HG03558 (cell line): ENCODE results near the gene IRF2.

Experiments used
- ATAC-seq: cut with Tn5 transposase; IDR thresholded peaks from one replicate; pipeline ENCODE4 v1.9.1; 2021; ENCODE audit warnings: moderate number of reproducible peaks; ENCODE audit not compliant: unreplicated experiment; ENCODE audit errors: extremely low read depth

IRF2 gene

DNA sequence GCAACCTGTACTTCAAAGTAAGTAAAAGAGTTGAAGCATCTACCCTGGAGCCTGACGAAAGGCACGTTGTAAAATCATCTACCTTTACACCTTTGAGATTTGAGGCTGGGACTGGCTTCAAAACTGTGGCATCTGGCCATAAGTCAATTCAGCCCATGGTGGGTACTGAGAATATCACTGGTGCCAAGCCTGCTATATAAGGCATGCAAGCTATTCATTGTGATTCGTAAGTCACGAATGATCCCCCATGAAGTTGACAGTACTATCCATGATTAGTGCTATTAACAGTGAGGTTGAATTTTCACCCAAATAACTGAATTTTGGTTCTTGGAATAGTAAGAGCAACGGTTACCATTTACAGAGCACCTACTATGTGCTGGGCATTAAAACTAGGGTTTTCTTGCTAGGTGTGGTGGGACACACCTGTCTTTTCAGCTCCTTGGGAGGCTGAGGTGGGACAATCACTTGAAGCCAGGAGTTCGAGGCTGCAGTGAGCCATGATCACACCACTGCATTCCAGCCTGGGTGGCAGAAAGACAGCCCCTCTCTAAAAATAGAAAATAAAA, 39.8 kb downstream of the IRF2 start:
- no peak for ATAC-seq

DNA sequence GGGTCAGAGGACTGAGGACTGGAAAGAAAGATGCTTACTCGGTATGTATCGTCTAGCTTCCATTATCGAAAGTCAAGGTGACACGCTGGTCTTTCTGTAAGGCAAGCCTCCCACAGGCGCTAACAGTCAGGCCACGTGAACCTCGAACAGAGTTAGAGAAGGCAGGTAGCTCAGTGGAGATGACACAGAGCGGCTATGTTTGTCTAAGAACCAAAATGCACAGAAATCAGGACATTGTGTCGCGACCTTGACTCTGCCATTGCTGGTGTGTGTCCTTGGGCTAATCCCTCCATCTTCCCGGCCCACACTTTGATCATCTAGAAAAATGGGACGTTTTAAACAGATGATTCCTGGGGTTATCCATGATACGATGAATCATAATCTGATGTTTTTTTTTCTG, 40.3 kb downstream of the IRF2 start:
- ATAC-seq: no peak

DNA sequence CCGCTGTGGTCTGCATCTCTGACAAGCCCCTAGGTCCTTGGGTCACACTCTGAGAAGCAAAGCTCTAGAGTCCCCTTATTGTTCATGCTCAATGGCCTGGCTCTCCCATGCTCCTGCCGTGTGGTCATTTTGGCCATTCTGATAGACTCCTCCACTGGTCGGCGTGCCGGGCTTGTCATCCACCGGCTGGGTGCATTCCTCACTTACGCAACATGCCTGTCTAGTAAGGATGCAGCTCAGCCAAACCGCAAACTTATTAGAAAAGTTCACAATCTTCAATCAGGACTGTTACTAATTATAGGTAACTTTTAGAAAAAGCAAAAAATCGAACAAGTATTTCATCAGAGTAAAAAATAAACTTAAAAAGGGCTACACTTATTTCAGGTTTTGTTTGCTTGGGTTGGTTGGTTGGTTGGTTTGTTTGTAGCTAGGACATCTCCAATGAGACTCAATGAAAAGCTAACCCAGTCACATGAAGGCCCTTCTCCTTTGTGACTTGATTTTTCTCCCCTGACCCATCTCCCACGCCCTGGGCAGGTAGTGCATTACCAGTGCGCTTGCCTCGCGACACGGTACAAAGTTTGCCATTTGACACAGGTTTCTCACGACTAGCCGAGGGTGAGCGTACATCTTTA, 41.0 kb downstream of the IRF2 start:
- ATAC-seq: no peak

DNA sequence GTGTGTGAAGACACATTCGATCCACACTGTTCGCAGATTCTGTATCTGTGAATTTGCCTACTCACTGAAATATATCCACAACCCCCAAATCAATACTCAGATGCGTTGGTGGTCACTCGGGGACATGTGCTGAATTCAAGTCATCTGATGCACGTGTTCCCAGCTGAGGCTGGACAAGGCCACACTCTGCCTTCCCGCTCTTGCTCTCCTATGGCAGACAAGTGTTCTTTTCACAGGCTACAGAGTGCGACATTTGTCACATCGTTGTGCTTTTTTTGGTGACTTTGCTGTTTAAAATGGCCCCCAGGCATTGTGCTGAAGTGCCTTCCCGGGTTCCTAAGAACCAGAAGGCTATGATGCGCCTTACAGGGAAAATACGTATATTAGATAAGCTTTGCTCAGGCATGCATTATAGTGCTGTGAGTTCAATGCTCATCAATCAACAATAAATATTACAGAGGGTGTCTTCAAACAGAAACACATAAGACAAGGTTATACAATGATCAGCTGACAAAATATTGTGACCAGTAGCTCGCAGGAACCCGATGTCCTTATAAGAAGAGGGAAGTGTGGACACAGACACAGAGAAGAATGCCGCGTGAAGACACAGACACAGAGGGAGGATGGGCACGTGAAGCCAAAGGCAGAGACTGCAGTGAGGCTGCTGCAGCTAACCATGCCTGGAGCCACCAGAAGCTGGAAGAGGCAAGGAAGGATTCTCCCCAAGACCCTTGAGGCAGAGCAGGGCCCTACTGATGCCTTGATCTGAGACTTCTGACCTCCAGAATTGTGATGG, 42.0 kb downstream of the IRF2 start:
- no peak for ATAC-seq

DNA sequence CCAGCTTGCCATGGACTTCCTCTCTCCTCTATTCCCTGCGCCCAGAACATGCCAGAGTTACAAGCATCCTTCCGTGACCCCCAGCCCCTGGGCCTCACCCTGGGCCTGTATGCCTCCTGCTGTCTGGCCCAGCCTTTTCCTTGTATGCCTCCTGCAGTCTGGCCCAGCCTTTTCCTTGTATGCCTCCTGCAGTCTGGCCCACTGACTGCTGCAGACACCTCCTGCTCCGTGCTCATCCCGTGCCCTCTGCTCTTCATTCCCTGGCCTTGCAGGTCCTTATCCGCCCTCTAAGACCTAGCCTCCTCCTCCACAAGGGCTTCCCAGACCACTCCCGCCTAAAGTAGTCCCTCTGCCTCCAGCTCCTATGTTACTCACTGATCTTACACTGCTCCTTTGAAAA, 44.2 kb downstream of the IRF2 start:
- no peak for ATAC-seq

DNA sequence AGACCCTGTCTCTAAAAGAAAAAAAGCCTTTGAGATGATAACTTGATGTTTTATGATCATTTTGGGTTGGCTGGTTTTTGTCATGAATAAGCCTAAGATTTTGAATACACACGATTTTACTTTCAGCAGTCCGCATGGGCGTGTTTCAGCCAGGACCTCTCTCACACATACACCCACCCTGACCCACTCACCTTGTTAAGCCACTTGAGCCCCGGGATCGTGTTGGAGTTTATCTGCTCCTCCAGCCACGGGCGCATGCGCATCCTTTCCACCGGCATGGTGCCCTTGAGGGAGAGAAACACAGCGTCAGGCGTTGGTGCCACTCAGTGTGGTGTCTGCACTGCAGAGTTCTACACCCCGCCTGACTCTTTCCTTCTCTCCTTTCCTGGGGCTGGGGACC, 45.6 kb downstream of the IRF2 start:
- ATAC-seq: no peak

DNA sequence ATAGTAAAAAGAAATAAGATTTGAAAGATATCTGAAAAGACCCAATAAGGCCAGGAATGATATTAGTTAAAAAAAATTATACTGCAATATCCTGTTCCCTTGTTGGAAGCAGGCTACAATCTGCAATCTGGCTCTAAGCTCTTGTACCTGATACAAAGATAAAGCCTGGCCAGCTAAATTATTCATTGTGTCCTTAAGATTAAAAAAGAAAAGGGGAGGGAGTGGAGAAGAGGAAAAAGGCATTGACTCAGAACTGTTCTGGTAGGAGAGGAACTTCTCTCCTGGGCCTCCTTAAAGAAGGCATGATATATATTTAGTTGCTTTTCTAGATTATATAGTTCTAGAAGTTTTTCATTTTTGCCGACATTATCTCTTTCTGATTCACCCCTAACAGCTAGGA, 46.7 kb downstream of the IRF2 start:
- no peak for ATAC-seq

DNA sequence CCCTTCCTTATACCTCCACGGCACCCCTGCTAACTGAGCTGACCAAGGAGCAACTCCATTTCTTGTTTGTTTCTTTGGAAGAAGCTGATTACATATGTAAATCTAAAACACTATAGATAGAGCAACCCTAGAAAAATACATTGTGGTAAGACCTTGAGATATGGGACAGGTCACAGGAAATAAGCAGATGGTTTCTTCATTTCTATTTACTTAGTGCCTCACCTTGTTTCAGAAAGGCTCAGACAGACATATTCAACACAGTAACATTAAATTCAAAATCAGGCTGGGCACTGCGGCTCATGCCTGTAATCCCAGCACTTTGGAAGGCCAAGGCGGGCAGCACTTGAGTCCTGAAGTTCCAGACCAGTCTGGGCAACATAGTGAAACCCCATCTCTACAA, 47.3 kb downstream of the IRF2 start:
- ATAC-seq: no peak

DNA sequence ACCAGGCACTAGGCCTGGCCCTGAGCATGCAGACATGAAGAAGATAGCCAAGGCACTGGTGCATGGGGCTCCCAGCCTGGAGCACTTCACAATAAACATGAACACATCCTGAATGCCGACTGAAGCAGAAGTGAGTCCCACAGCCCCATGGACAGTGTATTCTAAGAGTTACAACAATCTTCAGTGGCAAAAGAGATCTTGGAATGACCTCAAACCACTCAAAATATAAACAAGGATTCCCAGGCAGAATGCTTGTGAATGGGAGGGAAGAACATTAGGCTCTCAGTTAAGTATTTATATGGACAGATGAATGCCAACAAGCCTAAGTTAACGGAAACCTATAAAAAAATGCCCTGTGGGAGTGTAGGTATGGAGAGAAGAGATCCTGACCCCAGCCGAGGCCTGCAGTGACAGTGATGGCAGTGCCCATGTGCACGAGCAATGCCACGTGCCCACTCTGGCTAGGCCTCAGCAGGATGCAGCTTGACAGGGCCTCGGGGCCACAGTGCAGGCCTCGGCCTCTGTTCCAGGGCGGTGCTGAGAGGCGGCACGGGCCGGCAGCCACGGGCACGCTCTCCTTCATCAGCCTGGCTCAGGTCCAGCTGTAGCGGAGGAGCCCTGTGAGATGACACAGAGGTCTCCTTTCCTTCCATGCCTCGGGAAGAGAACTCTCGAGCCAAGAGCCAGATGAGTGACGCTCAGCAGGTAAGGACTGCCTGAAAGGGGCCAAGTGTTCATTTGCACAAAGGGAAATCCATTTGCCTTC, 49.2 kb downstream of the IRF2 start:
- no peak for ATAC-seq

DNA sequence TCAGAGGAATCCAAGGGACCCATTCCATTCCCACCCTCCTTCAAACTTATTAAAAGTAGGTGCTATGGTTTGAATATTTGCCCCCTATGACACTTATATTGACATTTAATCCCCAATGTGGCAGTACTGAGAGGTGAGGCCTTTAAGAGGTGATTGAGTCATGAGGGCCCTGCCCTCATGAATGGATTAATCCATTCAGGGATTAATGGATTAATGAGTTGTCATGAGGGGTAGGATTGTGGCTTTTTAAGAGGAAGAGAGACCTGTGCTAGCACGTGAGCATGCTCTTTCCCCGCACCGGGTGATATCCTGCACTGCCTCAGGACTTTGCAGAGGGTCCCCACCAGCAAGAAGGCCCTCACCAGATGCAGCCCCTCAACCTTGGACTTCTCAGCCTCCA, 50.1 kb downstream of the IRF2 start:
- ATAC-seq: no peak

DNA sequence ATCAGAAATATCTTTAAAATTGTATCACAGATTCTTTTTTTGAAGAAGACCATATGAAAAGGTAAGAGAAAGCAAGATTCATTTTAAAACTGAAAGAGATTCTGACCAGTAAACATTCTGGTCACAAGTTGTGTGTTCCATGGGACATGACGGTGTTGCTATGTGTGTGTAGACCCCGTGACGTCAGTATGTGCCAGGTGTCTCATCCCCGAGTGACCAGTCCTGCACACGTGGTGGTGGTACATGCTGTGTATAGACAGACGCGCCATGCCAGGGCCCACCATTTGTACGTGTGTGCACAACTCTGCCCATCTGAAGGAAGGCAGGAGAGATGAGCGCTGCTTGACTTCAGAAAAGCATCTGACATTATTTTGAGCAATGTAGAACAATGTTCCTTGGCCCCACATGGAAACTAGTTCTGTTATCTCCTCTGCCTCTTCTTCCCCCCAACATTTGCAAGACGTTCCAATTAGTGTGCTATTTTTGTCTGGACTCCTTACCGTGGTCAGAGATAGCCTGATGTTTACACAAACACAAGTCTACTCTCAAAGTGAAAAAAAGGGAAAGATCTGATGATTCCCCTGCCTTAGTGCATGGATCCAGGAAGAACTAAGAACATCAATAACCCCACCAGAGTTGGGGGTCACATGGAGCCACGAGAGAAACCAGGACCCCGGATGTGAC, 51.2 kb downstream of the IRF2 start:
- ATAC-seq: no peak

DNA sequence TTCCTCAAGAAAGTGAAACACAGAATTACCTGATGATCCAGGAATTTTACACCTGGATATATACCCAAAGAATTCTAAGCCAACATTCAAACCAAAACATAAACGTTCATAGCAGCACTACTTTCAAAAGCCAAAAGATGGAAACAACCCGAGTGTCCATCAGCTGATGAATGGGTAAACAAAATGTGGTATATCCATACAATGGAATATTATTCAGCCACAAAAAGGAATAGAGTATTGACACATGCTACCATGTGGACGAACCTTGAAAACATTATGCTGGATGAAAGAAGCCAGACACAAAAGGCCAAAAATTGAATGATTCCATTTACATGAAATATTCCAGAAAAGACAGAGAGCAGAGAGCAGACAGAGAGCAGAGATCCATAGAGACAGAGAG, 52.0 kb downstream of the IRF2 start:
- ATAC-seq: no peak

DNA sequence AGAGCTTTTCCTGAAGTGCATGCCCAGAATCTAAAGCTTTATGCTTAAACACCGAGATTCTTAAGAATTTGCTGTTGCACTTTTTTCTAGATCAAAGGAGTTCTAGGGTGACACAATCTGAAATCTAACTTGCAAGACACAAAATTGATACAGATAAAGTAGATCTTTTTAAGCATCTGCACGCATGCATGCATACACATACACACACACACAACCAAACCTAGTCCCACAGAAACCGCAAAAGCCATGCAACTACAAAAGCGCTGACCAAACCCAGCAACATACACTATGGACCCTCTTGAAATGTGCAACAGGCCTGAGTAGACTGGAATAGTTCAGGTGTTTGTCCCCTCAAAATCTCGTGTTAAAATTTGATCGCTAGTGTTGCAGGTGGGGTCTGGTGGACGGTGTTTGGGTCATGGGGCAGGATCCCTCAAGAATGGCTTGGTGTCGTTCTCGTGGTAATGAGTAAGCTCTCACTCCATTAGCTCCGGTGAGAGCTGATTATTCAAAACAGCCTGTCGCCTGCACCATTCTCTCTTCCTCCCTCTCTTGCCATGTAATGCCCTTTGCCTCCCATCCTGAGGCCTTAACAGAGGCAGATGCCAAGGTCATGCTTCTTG, 52.7 kb downstream of the IRF2 start:
- ATAC-seq: no peak

DNA sequence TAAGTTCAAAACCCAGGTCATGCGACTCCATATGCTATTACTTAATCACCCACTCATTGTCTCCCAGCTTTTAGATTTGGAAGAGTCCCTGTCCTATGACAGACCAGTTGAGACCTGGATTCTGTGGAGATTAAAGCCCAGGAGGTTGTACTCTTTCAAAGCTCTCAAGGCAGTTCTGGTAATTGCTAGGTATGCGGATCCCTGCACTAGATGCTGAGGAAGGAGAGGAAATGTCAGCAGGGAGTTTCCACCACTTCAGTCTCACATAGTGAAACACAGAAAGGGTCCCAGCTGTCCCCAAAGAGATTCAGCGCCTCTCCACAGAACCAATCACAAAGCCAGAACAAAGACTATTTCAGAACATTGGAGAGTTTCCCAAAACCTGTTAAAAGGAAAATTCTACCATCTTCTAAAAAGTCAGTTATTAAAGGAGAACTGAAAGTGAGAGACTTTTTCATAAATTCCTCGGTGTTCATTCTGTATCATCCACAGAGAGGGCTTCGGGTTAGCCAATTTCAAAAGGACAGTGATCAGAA, 53.4 kb downstream of the IRF2 start:
- peak; percentile 28 for ATAC-seq

DNA sequence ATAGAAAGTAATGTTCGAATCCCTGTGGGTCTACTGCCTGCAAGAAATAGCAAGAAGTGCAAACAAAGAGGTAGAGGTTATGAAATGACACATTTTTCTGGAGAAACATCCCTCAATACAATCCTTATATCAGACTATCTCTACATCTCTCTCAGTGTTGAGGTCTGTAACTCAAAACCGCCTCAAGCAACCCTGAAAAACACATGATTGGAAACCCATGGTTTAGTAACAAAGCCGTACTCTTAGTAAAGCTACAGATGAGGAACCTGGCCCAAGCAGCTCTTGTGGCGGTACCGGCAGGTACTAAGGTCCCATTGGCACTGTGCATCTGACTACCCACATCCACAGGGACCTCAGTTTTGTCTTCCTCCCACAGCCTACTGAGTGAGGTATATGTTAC, 53.9 kb downstream of the IRF2 start:
- ATAC-seq: no peak

DNA sequence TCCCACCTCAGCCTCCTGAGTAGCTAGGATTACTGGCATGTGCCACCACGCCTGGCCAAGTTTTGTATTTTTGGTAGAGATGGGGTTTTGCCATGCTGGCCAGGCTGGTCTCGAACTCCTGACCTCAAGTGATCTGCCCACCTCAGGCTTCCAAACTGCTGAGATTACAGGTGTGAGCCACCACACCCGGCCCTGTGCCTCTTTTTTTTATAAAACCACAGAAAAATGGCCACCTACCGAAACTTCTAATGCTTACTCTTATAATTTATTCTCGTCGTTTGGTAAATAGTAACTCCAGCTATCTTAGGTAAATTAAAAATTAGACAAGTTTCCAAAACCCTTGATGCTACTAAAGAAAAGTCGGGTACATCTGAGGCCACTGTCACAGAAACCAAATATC, 54.4 kb downstream of the IRF2 start:
- no peak for ATAC-seq

DNA sequence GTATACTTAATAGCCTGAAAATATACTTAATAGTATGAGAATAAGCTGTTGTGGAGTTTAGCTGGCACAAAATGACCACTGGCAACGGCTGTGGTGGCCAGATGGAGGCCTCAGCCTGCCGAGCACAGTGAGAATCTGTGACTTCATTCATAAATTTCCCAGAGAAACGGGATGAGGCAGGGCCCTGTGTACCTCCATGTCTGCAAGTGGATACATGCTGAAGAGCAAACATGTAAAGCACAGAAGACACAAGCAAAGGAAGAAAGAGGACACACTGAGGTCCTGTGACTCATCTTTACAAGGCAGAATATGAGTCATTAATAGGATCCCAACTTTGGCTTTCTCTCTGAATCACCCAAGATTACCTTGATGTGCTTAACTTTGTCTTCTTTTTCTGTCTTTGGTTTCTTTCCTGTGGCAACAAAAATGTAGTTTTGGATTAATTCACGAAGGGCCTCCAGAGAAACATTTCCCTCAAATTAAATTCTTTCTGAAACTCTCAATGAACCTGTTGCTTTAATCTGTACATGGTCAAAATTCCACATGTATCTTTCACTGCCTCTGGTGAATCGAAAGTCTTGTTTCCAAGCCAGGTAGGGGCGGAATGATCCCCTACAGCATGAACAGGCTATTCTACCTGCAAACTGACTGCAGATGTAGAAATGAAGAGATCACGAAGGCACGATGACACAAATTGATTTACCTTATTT, 56.4 kb downstream of the IRF2 start:
- peak; percentile 29 for ATAC-seq

DNA sequence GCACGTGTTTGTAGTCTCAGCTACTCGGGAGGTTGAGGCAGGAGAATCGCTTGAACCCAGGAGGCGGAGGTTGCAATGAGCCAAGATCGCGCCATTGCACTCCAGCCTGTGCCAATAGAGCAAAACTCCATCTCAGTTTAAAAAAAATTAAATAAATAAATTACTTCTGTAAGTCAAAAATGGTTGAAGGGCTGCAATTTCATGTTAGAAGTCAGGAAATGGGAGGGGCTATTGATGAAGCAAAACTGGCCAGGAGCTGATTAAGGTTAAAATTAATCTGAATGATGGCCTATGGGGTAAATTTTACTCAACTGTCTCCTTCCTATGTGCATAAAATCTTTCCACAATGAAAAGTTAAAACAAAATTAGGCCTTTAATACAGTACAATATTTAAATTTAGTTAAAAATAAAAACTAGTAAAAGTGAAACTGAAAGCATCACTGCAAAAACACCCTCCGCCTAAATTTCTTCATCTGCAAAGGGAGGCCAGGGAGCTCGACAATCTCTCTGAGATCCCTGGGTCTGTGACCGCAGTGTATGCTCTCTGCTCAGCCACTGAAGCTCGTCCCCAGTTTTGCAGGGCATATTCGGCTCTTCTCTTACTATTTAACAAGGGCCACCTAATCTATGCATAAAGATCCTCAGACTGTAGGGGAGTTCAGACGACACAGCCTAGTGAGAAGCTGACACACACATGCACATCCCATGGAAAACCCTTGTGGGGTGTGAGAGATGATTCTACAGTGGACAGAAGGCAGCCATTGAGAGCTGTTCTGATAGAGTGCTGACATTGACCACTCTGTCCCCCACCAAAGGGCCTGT, 57.2 kb downstream of the IRF2 start:
- no peak for ATAC-seq
